Activated CD8-positive, alpha-beta T cell treated with anti-CD3 and anti-CD28 coated beads, Interleukin-2, amount 10 ng/mL, durations not matched to agents 7 days and 5 days (primary cell): ENCODE results near the gene CD99. TPM values are rescaled to one million over a fixed set of nuclear protein-coding genes. Genes with fewer than 3 reads are reported as not detected.
"Not testable (repeated sequence)": the region's sequence is repeated elsewhere in the genome, so short reads cannot be mapped to it uniquely, and the experiment has no call there.

Source experiments
- ATAC-seq: fragments of 150-1000 bp; cut with Tn5 transposase; one replicate; pipeline ENCODE4 v1.10.0; 2021; ENCODE audit warnings: moderate library complexity
- CTCF ChIA-PET: fragments of 350-600 bp; sonication (Branson Sonifier 250); formaldehyde crosslinking; loops from one replicate; lab custom pipeline; 2021; ENCODE audit warnings: antibody characterized with exemption; lab: Charles Lee
- POLR2A ChIA-PET: fragments of 350-600 bp; sonication (Branson Sonifier 250); formaldehyde crosslinking; loops from one replicate; lab custom pipeline; 2021; ENCODE audit warnings: antibody characterized with exemption; lab: Charles Lee
- DNase-seq: peaks from one replicate; pipeline ENCODE4 v3.0.0-alpha.2; 2020
- H3K27ac Mint-ChIP-seq: one replicate; pipeline ENCODE4 v1.8.0; 2021; ENCODE audit warnings: mild to moderate bottlenecking, mixed read lengths
- H3K27me3 Mint-ChIP-seq: one replicate; pipeline ENCODE4 v1.8.0; 2021; ENCODE audit warnings: low read depth, mixed read lengths
- H3K36me3 Mint-ChIP-seq: one replicate; pipeline ENCODE4 v1.8.0; 2021; ENCODE audit warnings: low read depth, mixed read lengths
- H3K4me1 Mint-ChIP-seq: one replicate; pipeline ENCODE4 v1.8.0; 2021; ENCODE audit warnings: low read depth, mixed read lengths
- H3K4me3 Mint-ChIP-seq: one replicate; pipeline ENCODE4 v1.8.0; 2021; ENCODE audit warnings: mild to moderate bottlenecking, mixed read lengths
- H3K9me3 Mint-ChIP-seq: one replicate; pipeline ENCODE4 v1.8.0; 2022; ENCODE audit warnings: mixed read lengths; ENCODE audit not compliant: insufficient read depth
- total RNA-seq, 2 experiments: library from RNA; stranded (reverse); gene quantifications; one replicate each; pipeline ENCODE4 v1.2.3, GENCODE V29; 2021

CD99 gene
- total RNA-seq, 2 experiments from 2014 or later = 208 to 219 TPM

DNA sequence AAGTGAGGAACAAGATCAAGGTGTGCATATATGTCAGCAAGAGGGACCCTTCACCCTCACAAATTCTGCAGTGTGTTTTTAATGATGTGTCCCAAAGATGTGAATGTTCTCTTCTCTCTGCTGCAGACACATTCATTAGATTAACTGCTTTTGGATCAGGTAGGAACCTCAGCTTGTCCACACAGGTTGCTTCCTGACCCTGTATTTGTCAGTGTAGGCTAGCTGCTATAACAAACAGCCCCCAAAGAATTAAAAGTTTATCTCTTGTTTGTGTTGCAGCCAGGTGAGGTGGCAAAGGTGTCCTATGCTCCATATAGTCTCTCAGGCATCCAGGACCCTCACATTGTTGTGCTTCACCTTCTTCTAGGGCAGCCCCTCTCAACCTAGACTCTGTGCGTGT is 78.5 kb downstream of the CD99 start:
- DNase-seq (no peak), ATAC-seq (no peak)
- no peak overlapping the region for H3K27ac Mint-ChIP-seq
- H3K27me3 Mint-ChIP-seq = peaks cover 3% of the 10 kb centered on the region
- POLR2A ChIA-PET = no interaction called here
- H3K9me3 Mint-ChIP-seq = no peaks in the 10 kb centered on the region
- CTCF ChIA-PET = no interaction called here
- H3K4me3 Mint-ChIP-seq = no peak overlapping the region
- H3K36me3 Mint-ChIP-seq = no peaks in the 10 kb centered on the region
- H3K4me1 Mint-ChIP-seq = no peaks in the 10 kb centered on the region

DNA sequence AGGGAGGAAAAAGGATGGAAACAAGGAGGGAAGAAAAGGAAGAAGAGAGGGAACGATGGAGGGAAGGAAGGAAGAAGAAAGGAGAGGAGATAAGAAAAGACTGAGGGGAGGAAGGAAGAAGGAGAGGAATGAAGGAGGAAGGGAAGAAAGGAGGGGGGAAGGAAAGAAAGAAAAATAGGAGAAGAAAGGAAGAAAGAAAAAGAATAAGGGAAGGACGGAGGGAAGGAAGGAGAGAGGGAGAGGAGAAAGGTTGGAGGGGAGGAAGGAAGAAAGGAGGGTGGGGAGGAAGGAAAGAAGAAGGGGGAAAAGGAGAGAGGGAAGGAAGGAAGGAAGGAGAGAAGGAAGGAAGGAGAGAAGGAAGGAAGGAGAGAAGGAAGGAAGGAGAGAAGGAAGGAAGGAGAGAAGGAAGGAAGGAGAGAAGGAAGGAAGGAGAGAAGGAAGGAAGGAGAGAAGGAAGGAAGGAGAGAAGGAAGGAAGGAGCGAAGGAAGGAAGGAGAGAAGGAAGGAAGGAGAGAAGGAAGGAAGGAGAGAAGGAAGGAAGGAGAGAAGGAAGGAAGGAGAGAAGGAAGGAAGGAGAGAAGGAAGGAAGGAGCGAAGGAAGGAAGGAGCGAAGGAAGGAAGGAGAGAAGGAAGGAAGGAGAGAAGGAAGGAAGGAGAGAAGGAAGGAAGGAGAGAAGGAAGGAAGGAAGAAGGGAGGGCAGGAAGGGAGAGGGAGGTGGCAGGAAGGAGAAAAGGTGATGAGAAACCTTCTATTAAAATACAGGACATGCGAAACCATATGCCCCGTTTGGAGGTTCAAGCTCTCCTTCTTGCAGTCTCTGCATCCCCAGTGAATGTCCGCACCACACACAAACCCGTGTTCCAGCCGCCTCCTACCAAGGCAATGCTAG is 82.3 kb downstream of the CD99 start:
- H3K27me3 Mint-ChIP-seq, ATAC-seq, CTCF ChIA-PET: not testable (repeated sequence)

DNA sequence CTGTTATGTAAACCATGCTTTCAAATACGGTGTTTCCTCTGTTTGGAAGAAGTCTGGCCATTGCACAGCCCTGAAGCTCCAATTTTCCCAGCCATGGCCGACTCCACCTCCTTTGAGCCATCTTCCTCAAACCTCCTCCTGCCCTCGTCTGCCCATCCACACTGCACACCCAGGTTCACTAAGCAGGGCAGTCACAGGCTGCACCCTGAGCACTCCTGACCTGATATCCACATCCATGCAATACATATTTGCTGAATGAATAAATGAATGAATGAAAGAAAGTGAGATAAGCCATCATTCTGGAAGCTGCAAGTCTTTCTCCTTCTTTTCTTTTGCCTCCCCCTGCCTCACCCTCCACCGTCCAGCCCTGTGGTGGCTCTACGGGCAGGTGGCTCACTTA is 83.0 kb downstream of the CD99 start:
- CTCF ChIA-PET = no interaction called here
- no peaks in the 10 kb centered on the region for H3K9me3 Mint-ChIP-seq
- POLR2A ChIA-PET = no interaction called here
- no peaks in the 10 kb centered on the region for H3K36me3 Mint-ChIP-seq
- peaks cover 4% of the 10 kb centered on the region for H3K27me3 Mint-ChIP-seq
- H3K4me3 Mint-ChIP-seq = no peak overlapping the region
- no peak for DNase-seq
- H3K4me1 Mint-ChIP-seq = no peaks in the 10 kb centered on the region
- ATAC-seq = no peak
- H3K27ac Mint-ChIP-seq = no peak overlapping the region

More for the DNA sequence above, 82.3 kb downstream of the CD99 start:
- H3K4me3 Mint-ChIP-seq, H3K9me3 Mint-ChIP-seq, H3K36me3 Mint-ChIP-seq, DNase-seq, H3K27ac Mint-ChIP-seq, H3K4me1 Mint-ChIP-seq, POLR2A ChIA-PET: not testable (repeated sequence)

DNA sequence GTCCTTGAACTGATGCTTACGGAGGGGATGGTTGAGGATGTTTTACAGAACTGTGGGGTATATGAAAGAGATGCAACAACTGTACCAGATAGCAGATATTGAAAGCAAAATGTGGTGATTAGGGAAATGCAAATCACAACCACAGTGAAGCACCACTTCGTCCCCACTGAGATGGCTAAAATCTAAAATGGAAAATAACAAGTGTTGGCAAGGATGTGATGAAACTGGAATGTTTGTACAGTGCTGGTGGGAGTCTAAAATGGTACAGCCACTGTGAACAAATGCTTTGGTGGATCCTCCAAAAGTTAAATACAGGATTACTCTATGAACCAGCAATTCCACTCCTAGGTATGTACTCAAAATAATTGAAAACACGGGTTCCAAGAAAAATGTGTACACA is 83.7 kb downstream of the CD99 start:
- Mint-ChIP-seq H3K4me3 (no peak overlapping the region), H3K9me3 (no peaks in the 10 kb centered on the region), H3K27ac (no peak overlapping the region), H3K27me3 (peaks cover 4% of the 10 kb centered on the region), H3K4me1 (no peaks in the 10 kb centered on the region), H3K36me3 (no peaks in the 10 kb centered on the region)
- ChIA-PET POLR2A (no interaction called here), CTCF (no interaction called here)
- ATAC-seq (no peak), DNase-seq (no peak)

DNA sequence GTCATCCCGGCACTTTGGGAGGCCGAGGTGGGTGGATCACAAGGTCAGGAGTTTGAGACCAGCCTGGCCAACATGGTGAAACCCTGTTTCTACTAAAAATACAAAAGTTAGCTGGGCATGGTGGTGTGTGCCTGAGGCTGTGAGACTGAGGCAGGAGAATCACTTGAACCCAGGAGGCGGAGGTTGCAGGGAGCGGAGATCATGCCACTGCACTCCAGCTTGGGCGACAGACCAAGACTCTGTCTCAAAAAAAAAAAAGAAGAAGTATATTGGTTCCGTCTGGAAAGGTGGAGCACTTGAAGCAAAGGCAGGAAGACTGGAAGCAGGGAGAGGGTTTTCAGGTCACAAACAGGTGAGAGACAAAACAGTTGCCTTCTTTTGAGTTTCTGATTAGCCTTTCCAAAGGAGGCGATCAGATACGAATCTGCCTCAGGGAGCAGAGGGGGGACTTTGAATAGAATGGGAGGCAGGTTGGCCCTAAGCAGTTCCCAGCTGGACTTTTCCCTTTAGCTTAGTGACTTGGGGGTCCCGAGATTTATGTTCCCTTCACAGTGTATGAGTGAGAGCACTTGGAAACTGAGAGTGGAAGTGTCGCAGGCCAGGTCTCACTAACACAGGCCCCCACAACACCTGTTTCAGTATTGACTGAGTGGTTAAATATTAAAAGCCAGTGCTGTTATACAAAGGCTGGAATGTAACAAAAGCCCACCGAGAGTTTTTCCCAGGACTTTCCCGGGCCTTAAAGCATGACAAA is 89.6 kb downstream of the CD99 start:
- H3K27ac Mint-ChIP-seq, CTCF ChIA-PET, H3K9me3 Mint-ChIP-seq, H3K36me3 Mint-ChIP-seq, DNase-seq, H3K27me3 Mint-ChIP-seq, ATAC-seq, H3K4me3 Mint-ChIP-seq, POLR2A ChIA-PET, H3K4me1 Mint-ChIP-seq: not testable (repeated sequence)

DNA sequence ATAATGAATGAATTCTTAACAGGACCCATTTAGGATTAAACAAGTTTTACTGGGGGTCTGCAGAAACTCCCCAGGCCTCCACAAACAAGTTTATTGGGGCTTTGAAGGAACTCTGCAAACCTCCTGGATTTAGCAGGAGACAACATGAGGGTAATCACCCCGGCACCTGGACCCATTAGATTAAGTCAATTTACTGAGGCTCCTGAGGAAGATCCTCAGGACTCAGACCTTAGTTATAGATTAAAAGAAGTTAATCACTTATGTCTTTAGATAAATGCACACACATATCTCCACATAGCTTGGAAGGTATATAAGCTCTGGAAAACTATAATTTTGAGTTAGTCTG is 90.1 kb downstream of the CD99 start:
- ATAC-seq (no peak), DNase-seq (no peak)
- no peaks in the 10 kb centered on the region for H3K9me3 Mint-ChIP-seq
- H3K4me1 Mint-ChIP-seq = peaks cover 10% of the 10 kb centered on the region
- H3K36me3 Mint-ChIP-seq = no peaks in the 10 kb centered on the region
- ChIA-PET POLR2A (no interaction called here), CTCF (no interaction called here)
- H3K27me3 Mint-ChIP-seq = peaks cover 6% of the 10 kb centered on the region
- no peak overlapping the region for H3K4me3 Mint-ChIP-seq
- no peak overlapping the region for H3K27ac Mint-ChIP-seq

DNA sequence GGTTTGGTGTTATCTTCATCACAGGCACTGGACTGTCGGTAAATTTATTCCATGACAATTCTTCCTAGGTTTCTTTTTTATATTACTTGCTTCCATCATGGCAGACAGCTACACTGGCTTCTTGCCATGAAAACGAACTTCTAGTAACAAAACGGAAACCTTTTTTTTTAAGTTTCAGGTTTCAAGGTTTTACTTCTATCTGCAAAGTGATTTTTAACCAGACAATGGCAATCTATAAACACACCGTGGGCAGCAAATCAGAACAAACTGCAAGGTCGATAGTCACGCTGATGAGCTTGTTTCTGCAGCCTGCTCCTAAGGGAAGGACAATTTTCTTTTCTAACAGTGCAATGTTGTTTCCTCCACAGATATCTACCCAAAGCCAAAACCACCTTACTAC is 90.6 kb downstream of the CD99 start:
- H3K9me3 Mint-ChIP-seq = no peaks in the 10 kb centered on the region
- no peak overlapping the region for H3K4me3 Mint-ChIP-seq
- ATAC-seq (no peak), DNase-seq (no peak)
- ChIA-PET CTCF (no interaction called here), POLR2A (no interaction called here)
- H3K27me3 Mint-ChIP-seq = peaks cover 6% of the 10 kb centered on the region
- no peak overlapping the region for H3K27ac Mint-ChIP-seq
- no peaks in the 10 kb centered on the region for H3K36me3 Mint-ChIP-seq
- peaks cover 10% of the 10 kb centered on the region for H3K4me1 Mint-ChIP-seq

DNA sequence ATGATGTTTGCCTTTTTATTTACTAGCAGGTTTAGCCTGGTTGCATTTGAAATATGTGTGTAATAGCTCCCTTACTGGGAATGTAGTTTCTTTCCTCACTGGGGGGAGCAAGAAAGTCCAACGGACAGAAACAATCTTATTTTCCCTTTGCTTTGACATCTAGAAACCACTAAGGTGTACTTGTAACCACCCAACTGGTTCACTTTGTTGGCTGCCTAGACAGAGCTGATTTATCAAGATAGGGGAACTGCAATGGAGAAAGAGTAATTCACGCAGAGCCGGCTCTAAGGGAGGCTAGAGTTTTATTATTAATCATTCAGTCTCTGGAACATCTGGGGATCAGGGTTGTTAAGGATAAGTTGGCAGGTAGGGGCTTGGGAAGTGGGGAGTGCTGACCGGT is 91.1 kb downstream of the CD99 start:
- no peak overlapping the region for H3K27ac Mint-ChIP-seq
- peaks cover 10% of the 10 kb centered on the region for H3K4me1 Mint-ChIP-seq
- no peak overlapping the region for H3K4me3 Mint-ChIP-seq
- ATAC-seq (no peak), DNase-seq (no peak)
- H3K27me3 Mint-ChIP-seq = peaks cover 6% of the 10 kb centered on the region
- CTCF ChIA-PET = no interaction called here
- H3K9me3 Mint-ChIP-seq = no peaks in the 10 kb centered on the region
- H3K36me3 Mint-ChIP-seq = no peaks in the 10 kb centered on the region
- POLR2A ChIA-PET = no interaction called here

DNA sequence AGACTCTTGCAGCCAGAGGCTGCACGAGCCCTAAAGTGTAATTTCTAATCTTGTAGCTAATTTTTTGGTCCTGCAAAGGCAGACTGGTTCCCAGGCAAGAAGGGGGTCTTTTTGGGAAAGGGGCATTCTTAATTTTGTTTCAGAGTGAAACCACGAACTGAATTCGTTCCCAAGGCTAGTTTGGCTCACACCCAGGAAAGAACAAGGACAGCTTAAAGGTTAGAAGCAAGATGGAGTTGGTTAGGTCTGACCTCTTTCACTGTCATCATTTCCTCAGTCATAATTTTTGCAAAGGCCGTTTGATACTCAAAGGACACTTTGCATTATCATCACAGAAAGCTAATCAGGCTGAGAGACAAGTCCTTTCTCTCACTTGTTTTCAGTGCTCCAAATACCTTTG is 91.7 kb downstream of the CD99 start:
- no peak for ATAC-seq
- peaks cover 6% of the 10 kb centered on the region for H3K27me3 Mint-ChIP-seq
- ChIA-PET CTCF (no interaction called here), POLR2A (no interaction called here)
- H3K36me3 Mint-ChIP-seq = no peaks in the 10 kb centered on the region
- H3K4me3 Mint-ChIP-seq = no peak overlapping the region
- no peaks in the 10 kb centered on the region for H3K9me3 Mint-ChIP-seq
- DNase-seq = no peak
- peaks cover 10% of the 10 kb centered on the region for H3K4me1 Mint-ChIP-seq
- H3K27ac Mint-ChIP-seq = no peak overlapping the region

DNA sequence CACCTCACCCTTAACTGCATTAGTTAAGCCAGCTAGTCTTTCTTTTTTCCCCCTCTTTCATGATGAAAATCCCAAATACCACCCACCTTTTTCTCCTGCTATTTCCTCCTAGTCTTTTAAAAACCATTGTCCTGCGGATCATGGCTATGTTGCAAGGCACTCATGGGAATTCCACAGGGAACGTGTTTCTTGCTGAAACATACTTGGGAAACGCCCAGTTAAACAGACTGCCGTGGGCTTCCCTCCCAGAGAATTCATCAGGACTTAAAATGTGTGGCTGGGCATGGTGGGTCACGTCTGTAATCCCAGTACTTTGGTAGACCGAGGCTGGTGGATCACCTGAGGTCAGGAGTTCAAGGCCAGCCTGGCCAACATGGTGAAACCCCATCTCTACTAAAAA is 92.9 kb downstream of the CD99 start:
- Mint-ChIP-seq H3K36me3 (no peaks in the 10 kb centered on the region), H3K27me3 (peaks cover 5% of the 10 kb centered on the region), H3K27ac (no peak overlapping the region), H3K4me1 (peaks cover 10% of the 10 kb centered on the region), H3K9me3 (no peaks in the 10 kb centered on the region), H3K4me3 (no peak overlapping the region)
- ATAC-seq (no peak), DNase-seq (no peak)
- ChIA-PET POLR2A (no interaction called here), CTCF (no interaction called here)

DNA sequence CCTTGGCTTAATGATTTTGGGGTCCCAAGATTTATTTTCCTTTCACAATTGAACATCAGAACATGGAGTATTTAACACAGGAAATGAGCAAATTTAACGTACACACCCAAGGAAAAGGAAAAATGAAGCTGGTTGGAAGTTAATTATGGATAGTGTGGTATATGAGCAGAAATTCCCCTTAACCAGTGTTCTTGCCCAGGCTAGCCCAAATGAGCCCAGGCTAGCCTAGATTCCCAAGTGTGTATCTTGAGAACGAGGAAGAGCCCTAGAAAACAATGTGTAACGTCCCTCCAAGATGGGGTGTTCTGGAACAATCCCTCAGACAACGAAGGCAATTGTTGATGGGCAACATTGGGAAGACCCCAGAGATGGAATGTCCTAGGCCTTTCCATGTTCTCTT is 94.4 kb downstream of the CD99 start:
- ATAC-seq (no peak), DNase-seq (no peak)
- Mint-ChIP-seq H3K4me1 (peaks cover 10% of the 10 kb centered on the region), H3K4me3 (no peak overlapping the region), H3K27me3 (peaks cover 5% of the 10 kb centered on the region), H3K9me3 (no peaks in the 10 kb centered on the region), H3K36me3 (no peaks in the 10 kb centered on the region), H3K27ac (no peak overlapping the region)
- CTCF ChIA-PET = no interaction called here
- POLR2A ChIA-PET = no interaction called here

DNA sequence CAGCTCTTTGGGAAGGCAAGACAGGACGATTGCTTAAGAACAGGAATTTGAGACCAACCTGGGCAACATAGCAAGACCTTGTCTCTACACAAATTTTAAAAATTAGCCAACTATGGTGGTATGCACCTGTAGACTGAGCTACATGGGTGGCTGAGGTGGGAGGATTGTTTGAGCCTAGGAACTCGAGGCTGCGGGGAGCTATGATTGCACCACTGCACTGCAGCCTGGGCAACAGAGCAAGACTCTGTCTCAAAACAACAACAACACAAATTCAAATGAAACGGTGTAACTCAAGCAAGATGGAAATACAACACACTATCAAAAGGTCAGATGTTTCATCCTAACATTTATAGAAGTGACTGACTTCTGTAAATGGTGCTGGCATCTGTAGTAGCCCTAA is 97.9 kb downstream of the CD99 start:
- POLR2A ChIA-PET = no interaction called here
- H3K9me3 Mint-ChIP-seq = no peaks in the 10 kb centered on the region
- ATAC-seq = no peak
- no peak overlapping the region for H3K27ac Mint-ChIP-seq
- H3K36me3 Mint-ChIP-seq = no peaks in the 10 kb centered on the region
- no peak for DNase-seq
- H3K4me3 Mint-ChIP-seq = no peak overlapping the region
- H3K4me1 Mint-ChIP-seq = no peaks in the 10 kb centered on the region
- no peaks in the 10 kb centered on the region for H3K27me3 Mint-ChIP-seq
- CTCF ChIA-PET = no interaction called here
